T-helper 2 cell treated with Interferon-gamma antibody and Interleukin-4, amounts not matched to agents 100 ng/mL and 5 ng/mL, for 36 hours (primary cell): ENCODE measurements around the gene ALPL. TPM values are rescaled to one million over a fixed set of nuclear protein-coding genes. Genes with fewer than 3 reads are reported as not detected.
"Not testable (repeated sequence)": the region's sequence is repeated elsewhere in the genome, so short reads cannot be mapped to it uniquely, and the experiment has no call there.

Experiments used
- intact Hi-C: fragments of 100-400 bp; cut with micrococcal nuclease; formaldehyde crosslinking; loops from one replicate; pipeline ENCODE4 v1.15.1; 2023
- total RNA-seq: library from RNA; stranded (reverse); gene quantifications from 2 replicates; pipeline ENCODE4 v1.2.3, GENCODE V29; 2022

ALPL gene
- total RNA-seq, 1 donor from 2014 or later, result not detected

- intact Hi-C loops, result no loop called here
These were observed 50.8 kb downstream of the ALPL start for GRCh38 chr1:21559788-21560567.

GRCh38 chr1:21560916-21561638, 51.9 kb downstream of the ALPL start:
- intact Hi-C loops, result no loop called here

GRCh38 chr1:21562896-21563295, 53.7 kb downstream of the ALPL start:
- intact Hi-C loops, result no loop called here

- intact Hi-C loops, result no loop called here
These were observed 54.7 kb downstream of the ALPL start for GRCh38 chr1:21563971-21564370.

- intact Hi-C loops, result no loop called here
These were observed 55.4 kb downstream of the ALPL start for GRCh38 chr1:21564521-21565095.

GRCh38 chr1:21565285-21565684, 56.1 kb downstream of the ALPL start:
- intact Hi-C loops, result no loop called here

GRCh38 chr1:21566361-21566760, 57.1 kb downstream of the ALPL start:
- intact Hi-C loops, result not testable (repeated sequence)

- intact Hi-C loops, result no loop called here
These were observed 58.2 kb downstream of the ALPL start for GRCh38 chr1:21567241-21568005.

GRCh38 chr1:21568006-21568746, 59.0 kb downstream of the ALPL start:
- intact Hi-C loops, result no loop called here

GRCh38 chr1:21568809-21569385, 59.7 kb downstream of the ALPL start:
- intact Hi-C loops, result no loop called here

GRCh38 chr1:21569820-21570527, 60.8 kb downstream of the ALPL start:
- intact Hi-C loops, result no loop called here

- intact Hi-C loops, result no loop called here
These were observed 61.3 kb downstream of the ALPL start for GRCh38 chr1:21570528-21570875.

GRCh38 chr1:21570885-21571284, 61.7 kb downstream of the ALPL start:
- intact Hi-C loops, result no loop called here

GRCh38 chr1:21572221-21572620, 63.0 kb downstream of the ALPL start:
- intact Hi-C loops, result no loop called here

GRCh38 chr1:21572735-21573277, 63.6 kb downstream of the ALPL start:
- intact Hi-C loops, result no loop called here

GRCh38 chr1:21573475-21573874, 64.3 kb downstream of the ALPL start:
- intact Hi-C loops, result no loop called here

GRCh38 chr1:21573971-21574465, 64.8 kb downstream of the ALPL start:
- intact Hi-C loops, result no loop called here

- intact Hi-C loops, result no loop called here
These were observed 65.4 kb downstream of the ALPL start for GRCh38 chr1:21574466-21575151.

GRCh38 chr1:21575351-21575942, 66.2 kb downstream of the ALPL start:
- intact Hi-C loops, result no loop called here
